ENCODE results near the gene HSPA2.
"Not testable (repeated sequence)": the region's sequence is repeated elsewhere in the genome, so short reads cannot be mapped to it uniquely, and the experiment has no call there.

The HSPA2 gene

DNA sequence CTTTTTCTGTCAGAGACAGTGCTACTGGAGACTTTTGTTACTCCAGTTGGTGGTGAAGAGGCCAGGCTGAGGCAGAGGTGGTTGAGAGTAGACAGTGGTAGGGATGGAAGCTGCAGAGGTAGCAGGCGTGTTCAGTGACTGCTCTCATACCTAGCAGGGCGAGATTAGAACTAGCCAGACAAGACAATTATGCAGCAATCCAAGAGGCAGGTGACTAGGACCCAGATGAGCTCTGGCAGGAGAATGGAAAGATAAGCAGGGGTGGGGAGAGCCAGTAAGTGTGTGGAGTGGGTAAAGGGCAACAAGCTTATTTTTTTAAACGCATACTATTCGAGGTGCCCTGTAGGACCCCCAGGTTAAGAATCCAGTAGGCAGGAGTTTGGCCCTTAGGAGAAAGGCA lies 14.0 kb downstream of the HSPA2 start:
- no peak for TF ChIP-seq CTCF (IDR thresholded peaks at IDR 0.05; ENCODE audit: extremely low read depth, missing control alignments)

DNA sequence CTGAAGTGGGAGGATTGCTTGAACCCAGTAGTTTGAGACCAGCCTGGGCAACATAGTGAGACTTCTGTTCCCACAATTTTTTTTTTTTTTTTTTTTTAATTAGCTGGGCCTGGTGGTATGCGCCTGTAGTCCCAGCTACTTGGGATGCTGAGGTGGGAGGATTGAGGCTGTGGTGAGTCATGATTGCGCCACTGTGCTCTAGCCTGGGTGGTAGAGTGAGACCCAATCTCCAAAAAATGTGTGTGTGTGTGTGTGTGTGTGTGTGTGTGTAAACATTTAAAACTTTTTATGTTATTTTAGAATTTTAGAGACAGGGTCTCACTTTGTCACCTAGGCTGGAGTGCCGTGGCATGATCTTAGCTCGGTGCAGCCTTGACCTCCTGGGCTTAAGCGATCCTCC lies 16.0 kb downstream of the HSPA2 start:
- DNase-seq (ENCODE audit: low spot score) = no peak
- TF ChIP-seq CTCF (IDR thresholded peaks at IDR 0.05; ENCODE audit: extremely low read depth, missing control alignments) = no peak

More for the DNA sequence above, 14.0 kb downstream of the HSPA2 start:
- DNase-seq (ENCODE audit: low spot score) = no peak

DNA sequence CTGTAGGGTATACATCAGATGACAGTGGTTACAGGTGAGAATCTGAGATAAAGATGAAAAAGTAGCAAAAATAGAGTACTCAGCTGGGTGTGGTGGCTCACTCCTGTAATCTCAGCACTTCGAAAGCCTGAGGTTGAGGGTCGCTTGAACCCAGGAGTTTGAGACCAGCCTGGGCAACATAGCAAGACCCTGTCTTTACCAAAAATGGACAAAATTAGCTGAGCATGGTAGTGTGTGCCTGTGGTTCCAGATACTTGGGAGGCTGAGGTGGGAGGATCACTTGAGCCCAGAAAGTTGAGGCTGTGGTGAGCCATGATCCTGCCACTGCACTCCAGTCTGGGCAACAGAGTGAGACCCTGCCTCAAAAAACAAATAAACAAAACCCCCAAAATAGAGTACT lies 17.7 kb downstream of the HSPA2 start:
- not testable (repeated sequence) for DNase-seq (ENCODE audit: low spot score)

- no peak for TF ChIP-seq CTCF (IDR thresholded peaks at IDR 0.05; ENCODE audit: extremely low read depth, missing control alignments)
- no peak for DNase-seq (ENCODE audit: low spot score)
Observed at GRCh38 chr14:64561631-64562030, 21.1 kb downstream of the HSPA2 start.

- DNase-seq (ENCODE audit: low spot score) = no peak
- TF ChIP-seq CTCF (IDR thresholded peaks at IDR 0.05; ENCODE audit: extremely low read depth, missing control alignments) = no peak
Observed at GRCh38 chr14:64562436-64562835, 21.9 kb downstream of the HSPA2 start.

DNA sequence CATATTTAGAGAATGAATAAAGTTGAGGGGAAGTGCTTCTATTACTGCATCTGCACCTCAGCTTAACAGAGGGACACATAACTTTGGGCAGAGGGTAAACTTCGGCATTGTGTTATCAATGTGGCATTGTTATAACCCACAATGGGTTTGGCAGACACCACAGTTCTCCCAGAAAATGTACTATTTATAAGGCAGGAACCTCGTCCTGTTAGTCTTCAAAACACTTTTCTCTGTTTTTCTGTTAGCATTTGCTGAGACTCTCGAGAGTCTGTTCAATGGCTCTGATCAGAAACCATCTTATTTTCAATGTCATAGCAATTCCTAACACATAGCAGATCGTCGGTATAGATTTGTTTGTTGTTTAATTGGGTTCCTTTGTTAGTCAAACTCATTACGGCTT lies 23.2 kb downstream of the HSPA2 start:
- TF ChIP-seq CTCF (IDR thresholded peaks at IDR 0.05; ENCODE audit: extremely low read depth, missing control alignments) = no peak
- no peak for DNase-seq (ENCODE audit: low spot score)

DNA sequence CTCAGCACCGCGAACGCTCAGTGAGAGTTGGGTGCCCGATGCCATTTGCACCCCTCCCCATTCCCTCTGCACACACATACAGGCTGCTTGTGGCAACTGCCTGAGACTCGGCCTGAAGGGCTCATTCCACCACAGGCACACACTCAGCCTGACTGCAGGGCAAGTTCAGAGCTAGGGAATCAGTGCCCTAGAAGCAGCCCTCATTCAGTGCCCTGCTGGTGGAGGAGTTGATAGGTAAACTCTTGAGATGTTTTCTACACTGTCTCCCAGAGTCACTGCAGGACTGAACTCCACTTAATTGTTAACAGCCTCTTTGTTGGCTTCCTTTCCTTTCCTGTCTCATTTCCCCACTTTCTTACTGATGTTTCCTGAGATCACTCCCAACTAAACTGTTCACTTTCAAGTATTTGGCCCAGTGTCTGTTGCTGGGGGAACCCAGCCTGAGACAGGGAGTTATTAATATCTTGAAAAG lies 26.1 kb downstream of the HSPA2 start:
- no peak for TF ChIP-seq CTCF (IDR thresholded peaks at IDR 0.05; ENCODE audit: extremely low read depth, missing control alignments)

DNA sequence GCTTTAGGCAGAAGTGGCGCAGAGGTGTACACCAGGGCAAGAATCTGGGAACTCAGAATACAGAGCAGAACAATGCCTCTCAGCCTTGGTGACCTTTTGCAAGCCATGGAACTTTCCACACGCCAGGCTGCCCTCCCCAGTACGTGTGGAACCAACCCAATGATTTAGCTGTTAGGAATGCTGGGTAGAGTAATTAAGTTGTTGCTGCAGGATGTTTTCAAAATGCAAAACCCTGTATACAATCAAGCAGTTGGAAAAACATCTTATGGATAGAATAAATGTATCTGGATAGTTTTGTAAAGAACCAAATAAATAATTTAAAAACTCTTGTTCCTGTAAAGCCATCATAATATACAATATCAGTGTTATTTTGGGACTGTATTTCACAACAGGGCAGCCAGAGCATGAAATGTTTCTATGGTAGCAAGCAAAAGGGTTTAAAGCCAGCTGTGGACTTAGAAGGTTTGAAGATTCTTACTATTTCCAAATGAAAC lies 28.6 kb downstream of the HSPA2 start:
- TF ChIP-seq CTCF (IDR thresholded peaks at IDR 0.05; ENCODE audit: extremely low read depth, missing control alignments) = no peak
- DNase-seq (ENCODE audit: low spot score) = no peak

More for the DNA sequence above, 26.1 kb downstream of the HSPA2 start:
- no peak for DNase-seq (ENCODE audit: low spot score)

- DNase-seq (ENCODE audit: low spot score) = not testable (repeated sequence)
Observed at GRCh38 chr14:64569646-64570045, 29.1 kb downstream of the HSPA2 start.

Measured in GM20000 (cell line).